Nephron (organoid): ENCODE results near the gene STAT5B.
"Not testable (repeated sequence)": the region's sequence is repeated elsewhere in the genome, so short reads cannot be mapped to it uniquely, and the experiment has no call there.

Experiments
- H3K27ac Mint-ChIP-seq, 3 experiments: 2 replicates each; pipeline ENCODE4 v1.8.0; 2020; ENCODE audit warnings: mixed read lengths in 3 of 3, mild to moderate bottlenecking in 2 of 3, moderate library complexity in 1 of 3
- H3K27me3 Mint-ChIP-seq: 2 replicates; pipeline ENCODE4 v1.8.0; 2021; ENCODE audit warnings: low read depth, mild to moderate bottlenecking, moderate library complexity, mixed read lengths
- H3K36me3 Mint-ChIP-seq: 2 replicates; pipeline ENCODE4 v1.8.0; 2020; ENCODE audit warnings: low read depth, mixed read lengths
- H3K4me1 Mint-ChIP-seq: 2 replicates; pipeline ENCODE4 v1.8.0; 2020; ENCODE audit warnings: mixed read lengths
- H3K4me3 Mint-ChIP-seq, 3 experiments: 2 replicates each; pipeline ENCODE4 v1.8.0; 2020; ENCODE audit warnings: mild to moderate bottlenecking in 3 of 3, mixed read lengths in 3 of 3, moderate library complexity in 2 of 3
- H3K9me3 Mint-ChIP-seq: 2 replicates; pipeline ENCODE4 v1.8.0; 2020; ENCODE audit warnings: mixed read lengths
- TF ChIP-seq, protein P1 (sequence below), 3 experiments: fragments of 200-600 bp; sonication (generic); IDR thresholded peaks; one replicate each; pipeline ENCODE4 v1.5.0; 2021; ENCODE audit warnings: antibody characterized with exemption in 3 of 3; ENCODE audit not compliant: unreplicated experiment in 3 of 3

Gene STAT5B

GRCh38 chr17:42189651-42189965 is 86.6 kb downstream of the STAT5B start:
- Mint-ChIP-seq H3K36me3 (no peaks in the 10 kb centered on the region), H3K27me3 (peaks cover 20% of the 10 kb centered on the region), H3K4me1 (peaks cover 10% of the 10 kb centered on the region), H3K9me3 (no peaks in the 10 kb centered on the region), H3K27ac (no peak overlapping the region), H3K4me3 (no peak overlapping the region)
- TF ChIP-seq, protein P1, sequence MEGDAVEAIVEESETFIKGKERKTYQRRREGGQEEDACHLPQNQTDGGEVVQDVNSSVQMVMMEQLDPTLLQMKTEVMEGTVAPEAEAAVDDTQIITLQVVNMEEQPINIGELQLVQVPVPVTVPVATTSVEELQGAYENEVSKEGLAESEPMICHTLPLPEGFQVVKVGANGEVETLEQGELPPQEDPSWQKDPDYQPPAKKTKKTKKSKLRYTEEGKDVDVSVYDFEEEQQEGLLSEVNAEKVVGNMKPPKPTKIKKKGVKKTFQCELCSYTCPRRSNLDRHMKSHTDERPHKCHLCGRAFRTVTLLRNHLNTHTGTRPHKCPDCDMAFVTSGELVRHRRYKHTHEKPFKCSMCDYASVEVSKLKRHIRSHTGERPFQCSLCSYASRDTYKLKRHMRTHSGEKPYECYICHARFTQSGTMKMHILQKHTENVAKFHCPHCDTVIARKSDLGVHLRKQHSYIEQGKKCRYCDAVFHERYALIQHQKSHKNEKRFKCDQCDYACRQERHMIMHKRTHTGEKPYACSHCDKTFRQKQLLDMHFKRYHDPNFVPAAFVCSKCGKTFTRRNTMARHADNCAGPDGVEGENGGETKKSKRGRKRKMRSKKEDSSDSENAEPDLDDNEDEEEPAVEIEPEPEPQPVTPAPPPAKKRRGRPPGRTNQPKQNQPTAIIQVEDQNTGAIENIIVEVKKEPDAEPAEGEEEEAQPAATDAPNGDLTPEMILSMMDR (IDR thresholded peaks at IDR 0.05; ENCODE audit: unreplicated experiment in 3 of 3) = no peak

DNA sequence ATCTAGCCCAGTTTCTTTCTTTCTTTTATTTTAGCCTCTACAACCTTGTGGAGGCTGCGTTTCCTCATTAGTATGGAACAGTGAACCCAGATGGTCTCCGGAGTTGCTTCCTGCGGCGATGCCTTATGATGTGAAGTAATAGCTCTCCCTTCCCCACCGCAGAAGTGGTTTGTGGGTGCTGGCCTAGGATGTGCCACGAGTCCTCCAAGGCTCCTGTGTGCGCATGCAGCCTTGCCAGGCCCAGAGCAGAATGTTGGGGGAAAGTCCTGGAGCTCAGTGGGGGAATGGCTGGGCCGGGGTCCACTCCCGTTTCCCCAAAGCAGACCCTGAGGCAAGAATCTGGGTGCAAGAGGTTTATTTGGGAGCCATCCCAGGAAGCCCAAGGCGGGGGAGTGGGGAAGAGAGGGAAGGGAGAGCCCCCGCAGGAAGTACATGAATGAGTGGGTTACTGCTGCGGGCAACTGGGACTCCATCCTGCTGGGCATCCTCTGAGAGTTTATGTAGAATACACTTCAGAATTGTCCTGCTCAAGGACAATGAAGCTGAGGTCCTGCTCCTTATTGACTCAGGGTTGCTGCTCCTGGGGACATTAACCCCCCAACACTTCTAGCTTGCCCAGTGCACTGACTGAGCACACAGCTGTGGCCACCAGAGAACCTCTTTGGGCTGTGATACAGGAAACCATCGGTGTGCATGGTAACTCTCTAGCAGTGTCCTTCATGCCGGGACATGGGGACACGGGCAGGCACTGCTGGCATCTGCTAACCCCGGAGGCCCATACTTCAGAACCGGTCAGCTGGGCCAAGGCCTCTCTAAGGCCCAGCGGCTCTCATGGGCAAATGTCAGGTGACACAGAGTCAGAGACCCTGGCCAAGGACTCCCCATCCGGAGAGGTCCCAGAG is 87.2 kb downstream of the STAT5B start:
- Mint-ChIP-seq H3K27me3 (peaks cover 27% of the 10 kb centered on the region), H3K9me3 (no peaks in the 10 kb centered on the region), H3K27ac (no peak overlapping the region), H3K4me1 (peaks cover 5% of the 10 kb centered on the region), H3K36me3 (no peaks in the 10 kb centered on the region), H3K4me3 (no peak overlapping the region)
- TF ChIP-seq, protein P1 (IDR thresholded peaks at IDR 0.05; ENCODE audit: unreplicated experiment in 3 of 3) = no peak

- no peaks in the 10 kb centered on the region for H3K9me3 Mint-ChIP-seq
- no peaks in the 10 kb centered on the region for H3K36me3 Mint-ChIP-seq
- H3K4me3 Mint-ChIP-seq = no peak overlapping the region
- H3K4me1 Mint-ChIP-seq = peaks cover 6% of the 10 kb centered on the region
- H3K27me3 Mint-ChIP-seq = peaks cover 38% of the 10 kb centered on the region
- H3K27ac Mint-ChIP-seq = no peak overlapping the region
- TF ChIP-seq, protein P1 (IDR thresholded peaks at IDR 0.05; ENCODE audit: unreplicated experiment in 3 of 3) = no peak
These were observed 88.4 kb downstream of the STAT5B start for GRCh38 chr17:42187833-42188232.

DNA sequence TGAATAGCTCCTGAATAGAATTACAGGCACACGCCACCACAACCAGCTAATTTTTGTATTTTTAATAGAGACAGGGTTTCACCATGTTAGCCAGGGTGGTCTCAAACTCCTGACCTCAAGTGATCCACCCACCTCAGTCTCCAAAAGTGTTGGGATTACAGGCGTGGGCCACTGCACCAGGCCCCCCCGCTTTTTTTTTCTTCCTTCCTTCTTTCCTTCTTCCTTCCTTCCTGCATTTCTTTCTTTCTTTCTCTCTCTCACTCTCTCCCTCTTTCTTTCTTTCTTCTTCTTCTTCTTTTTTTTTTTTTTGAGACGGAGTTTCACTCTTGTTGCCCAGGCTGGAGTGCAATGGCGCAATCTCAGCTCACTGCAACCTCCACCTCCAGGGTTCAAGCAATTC is 90.0 kb downstream of the STAT5B start:
- not testable (repeated sequence) for H3K4me1 Mint-ChIP-seq

GRCh38 chr17:42185621-42185930 is 90.6 kb downstream of the STAT5B start:
- TF ChIP-seq, protein P1 (IDR thresholded peaks at IDR 0.05; ENCODE audit: unreplicated experiment in 3 of 3) = no peak
- Mint-ChIP-seq H3K4me3 (no peak overlapping the region), H3K36me3 (no peaks in the 10 kb centered on the region), H3K4me1 (peaks cover 6% of the 10 kb centered on the region), H3K9me3 (no peaks in the 10 kb centered on the region), H3K27me3 (peaks cover 58% of the 10 kb centered on the region), H3K27ac (no peak overlapping the region)

More for the DNA sequence above, 90.0 kb downstream of the STAT5B start:
- not testable (repeated sequence) for H3K27ac Mint-ChIP-seq, H3K9me3 Mint-ChIP-seq, H3K36me3 Mint-ChIP-seq
- H3K4me3 Mint-ChIP-seq = peak overlapping the region in 2 of 3 experiments; percentile 13 to 33
- H3K27me3 Mint-ChIP-seq = peaks cover 55% of the 10 kb centered on the region

GRCh38 chr17:42184713-42185620 is 91.2 kb downstream of the STAT5B start, which contains the start of gene HCRT:
TSS of gene HCRT (minus strand) at chr17:42185452. CDS start at chr17:42185365, 87 bp downstream.
- Mint-ChIP-seq H3K27me3 (peaks cover 64% of the 10 kb centered on the region), H3K36me3 (no peaks in the 10 kb centered on the region), H3K4me1 (peaks cover 6% of the 10 kb centered on the region), H3K27ac (no peak within 1 kb of the TSS), H3K9me3 (no peaks in the 10 kb centered on the region), H3K4me3 (peak within 1 kb of the TSS; percentile 62 to 74 (median 64))
- TF ChIP-seq, protein P1 (IDR thresholded peaks at IDR 0.05; ENCODE audit: unreplicated experiment in 3 of 3) = no peak
